Measurements from ENCODE around the gene USP47.

GRCh38 chr11:11913395-11913794, 71.6 kb downstream of the USP47 start:
- TF ChIP-seq CTCF (conservative IDR thresholded peaks at IDR 0.05; ENCODE audit: low read length), result no peak
- TF ChIP-seq EZH2phosphoT487 (IDR thresholded peaks at IDR 0.05; ENCODE audit: borderline replicate concordance, low read depth, low read length), result no peak
